Raji (cell line): ENCODE measurements around the gene SAMSN1.

Source experiments
- POLR2A ChIP-seq: IDR thresholded peaks from 2 replicates; pipeline ENCODE4 v1.6.1; 2011; ENCODE audit warnings: low read depth, low read length, control low read depth; ENCODE audit not compliant: insufficient read depth

The SAMSN1 gene

DNA sequence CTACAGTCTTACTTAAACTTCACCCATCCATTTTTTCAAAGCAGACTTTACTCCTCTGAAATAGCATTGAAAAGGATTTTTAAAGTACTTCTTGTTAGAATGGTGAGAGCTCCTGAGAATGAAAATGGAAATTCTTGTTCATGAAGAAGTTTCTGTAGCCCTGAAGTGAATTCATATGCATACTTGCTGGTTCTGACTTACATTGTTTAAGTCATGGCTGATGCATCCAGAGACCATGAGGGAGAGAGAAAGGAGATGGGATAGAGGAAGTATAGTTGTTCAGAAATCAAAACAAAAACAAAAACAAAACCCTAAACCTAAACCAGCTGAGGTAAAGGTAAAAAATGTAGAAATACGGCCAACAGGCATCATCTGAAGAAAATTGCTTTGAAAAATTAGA is 27.1 kb upstream of the SAMSN1 start:
- TF ChIP-seq POLR2A = no peak

DNA sequence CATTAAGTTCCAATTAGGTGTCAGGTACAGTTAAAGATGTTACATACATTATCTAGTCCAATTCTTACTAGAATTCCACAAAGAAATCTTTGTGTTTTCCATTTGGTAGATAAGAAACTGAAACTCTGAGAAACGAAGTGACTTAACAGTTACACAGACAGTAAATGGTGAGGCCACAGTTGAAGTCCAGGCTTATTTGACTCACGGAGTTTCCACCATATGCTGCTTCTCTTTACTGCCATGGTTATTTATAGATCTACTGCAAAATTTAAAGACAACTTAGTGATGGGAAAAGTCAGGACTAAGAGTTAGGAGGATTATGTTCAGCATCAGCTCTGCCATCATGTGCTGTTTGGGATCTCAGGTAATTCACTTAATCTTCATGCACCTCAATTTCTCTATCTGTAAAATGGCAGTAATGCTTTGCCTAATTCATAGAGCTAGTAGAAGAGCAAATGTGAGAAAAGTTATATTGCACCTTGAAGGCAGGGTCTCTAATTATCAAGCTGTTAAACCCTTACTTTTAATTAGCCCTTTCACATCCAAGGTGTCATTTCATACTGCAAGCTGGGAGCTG is 26.2 kb upstream of the SAMSN1 start:
- TF ChIP-seq POLR2A = no peak

DNA sequence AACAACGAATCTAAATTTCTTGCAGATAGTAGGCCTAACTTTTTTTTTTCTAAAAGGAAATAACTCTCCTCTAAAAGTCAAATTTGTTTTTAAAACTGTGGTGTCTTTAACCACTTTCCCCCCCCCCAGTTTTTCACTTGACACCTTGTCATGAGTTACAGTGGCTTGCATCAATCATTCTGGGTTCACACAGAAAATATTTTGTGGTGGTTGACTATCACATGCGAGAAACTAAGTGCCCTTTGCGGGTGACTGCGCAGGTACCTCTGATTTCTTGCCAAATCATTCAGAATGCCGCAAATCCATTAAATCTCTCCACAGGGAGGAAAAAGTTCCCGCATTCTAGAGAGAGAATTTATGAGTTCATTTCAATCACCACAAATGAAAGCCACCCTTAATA is 23.8 kb upstream of the SAMSN1 start:
- TF ChIP-seq POLR2A = no peak

DNA sequence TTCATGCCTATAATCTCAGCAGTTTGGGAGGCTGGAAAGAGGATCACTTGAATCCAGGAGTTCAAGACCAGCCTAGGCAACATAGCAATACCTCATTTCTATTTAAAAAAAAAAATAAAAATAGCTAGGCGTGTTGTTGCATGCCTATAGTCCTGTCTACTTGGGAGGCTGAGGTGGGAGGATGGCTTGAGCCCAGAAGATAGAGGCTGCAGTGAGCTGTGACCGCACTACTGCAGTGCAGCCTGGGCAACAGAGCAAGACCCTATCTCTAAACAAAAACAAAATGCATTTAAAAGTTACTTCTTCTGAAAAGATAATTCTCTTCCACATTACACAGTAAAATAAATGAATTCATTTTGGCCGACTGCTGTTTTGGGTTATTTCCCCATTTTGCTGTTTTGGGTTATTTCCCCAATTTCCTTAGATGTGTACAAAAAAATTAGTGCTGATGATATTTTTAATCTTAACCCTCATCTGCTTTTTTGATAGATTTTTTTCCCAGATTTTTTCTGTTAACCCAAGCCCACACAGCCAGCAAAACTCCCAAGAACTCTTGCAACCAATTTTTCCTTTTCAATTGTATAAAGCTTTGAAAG is 23.0 kb upstream of the SAMSN1 start:
- TF ChIP-seq POLR2A = no peak

DNA sequence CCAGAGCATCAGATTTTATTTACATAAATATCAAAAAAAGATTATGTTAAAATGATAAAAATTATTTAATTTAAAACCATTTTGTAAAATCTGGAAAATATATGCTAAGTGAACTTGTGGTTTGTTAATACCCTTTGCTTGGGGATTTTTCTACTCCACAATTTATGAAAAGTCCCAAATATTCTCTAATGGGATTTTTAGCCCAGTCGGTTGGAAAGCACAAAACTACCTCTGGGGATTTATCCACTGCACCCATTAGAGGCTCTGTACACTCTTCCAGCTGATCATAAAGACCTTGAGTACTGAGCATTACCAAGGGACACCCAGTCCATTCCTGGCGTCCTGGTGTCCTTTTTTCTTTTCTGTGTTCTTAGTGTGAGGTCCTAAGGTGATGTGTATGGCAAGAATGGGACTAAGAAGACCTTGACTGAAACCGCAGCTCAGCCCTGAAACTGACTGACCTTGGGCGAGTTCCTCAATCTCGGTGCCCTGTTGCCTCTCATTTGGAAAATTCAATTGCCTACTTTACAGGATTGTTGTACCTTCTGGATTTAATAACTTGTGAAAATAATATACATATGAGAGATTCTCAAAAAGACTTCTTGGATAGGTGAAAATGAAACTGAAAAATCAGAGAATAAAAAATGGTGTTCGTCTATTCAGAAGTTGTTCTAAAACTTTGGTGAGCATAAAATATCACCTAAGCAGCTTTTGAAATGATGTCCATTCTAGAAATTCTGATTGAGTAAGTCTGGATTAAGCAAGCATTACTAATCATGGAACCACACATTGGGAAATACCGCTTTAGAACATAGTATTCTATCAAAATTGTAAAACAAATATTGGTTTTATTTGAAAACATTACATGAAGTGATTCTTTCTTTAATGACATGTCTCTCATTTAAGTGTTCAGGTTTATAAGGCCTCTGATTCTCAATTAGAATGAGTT is 21.5 kb upstream of the SAMSN1 start:
- no peak for TF ChIP-seq POLR2A

DNA sequence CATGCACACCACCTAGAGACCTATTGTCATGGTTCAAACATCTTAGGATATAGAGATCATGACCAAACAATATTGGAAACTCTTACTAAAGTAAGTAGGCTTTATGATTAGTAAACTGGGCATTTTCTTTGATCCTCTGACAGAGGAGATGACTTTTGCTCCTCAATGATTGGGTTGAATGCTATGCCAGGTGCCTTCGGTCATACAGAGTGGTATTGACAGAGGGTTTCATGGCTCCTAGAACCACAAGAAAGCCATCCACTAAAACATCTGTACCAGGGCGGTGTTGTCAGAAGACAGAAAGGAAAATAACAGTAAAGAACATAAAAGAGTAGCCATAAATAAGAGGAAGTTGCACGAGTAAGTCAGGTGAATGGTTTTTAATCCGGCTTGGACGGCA is 20.8 kb upstream of the SAMSN1 start:
- TF ChIP-seq POLR2A = no peak

DNA sequence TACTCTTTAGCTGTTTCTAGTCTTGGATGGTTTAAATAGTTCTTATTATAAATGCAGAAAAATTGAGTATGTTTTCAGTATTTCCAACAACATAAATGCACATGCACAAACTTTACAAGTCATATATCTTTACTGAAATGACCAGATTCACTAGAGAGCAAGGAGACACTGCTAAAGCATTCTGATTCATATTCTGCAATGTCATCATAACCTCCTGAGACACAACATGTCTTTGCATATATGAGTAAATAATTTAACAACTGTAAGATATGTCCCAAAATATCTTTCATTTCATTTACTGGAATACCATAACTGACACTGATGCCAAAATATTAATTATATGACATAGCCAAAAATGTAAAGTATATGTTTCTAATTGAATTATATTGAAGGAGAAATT is 16.8 kb upstream of the SAMSN1 start:
- TF ChIP-seq POLR2A = no peak

DNA sequence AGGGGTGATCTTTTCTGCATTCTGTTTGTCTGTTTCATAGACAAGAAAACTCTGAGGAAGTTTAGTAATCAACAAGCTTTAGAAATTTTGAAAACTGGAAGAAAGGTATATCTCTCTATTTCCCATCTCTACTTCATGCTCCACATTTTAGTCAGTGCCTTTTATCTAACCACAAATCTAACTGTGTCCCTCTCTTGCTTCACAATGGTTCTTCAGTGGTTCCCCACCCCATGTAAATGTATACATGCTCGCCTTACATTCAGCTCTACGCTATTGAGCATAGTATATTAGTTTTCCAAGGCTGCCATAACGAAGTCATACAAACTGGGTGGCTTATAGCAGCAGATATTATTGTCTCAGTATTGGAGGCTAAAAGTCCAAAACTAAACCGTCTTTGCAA is 14.4 kb upstream of the SAMSN1 start:
- no peak for TF ChIP-seq POLR2A

DNA sequence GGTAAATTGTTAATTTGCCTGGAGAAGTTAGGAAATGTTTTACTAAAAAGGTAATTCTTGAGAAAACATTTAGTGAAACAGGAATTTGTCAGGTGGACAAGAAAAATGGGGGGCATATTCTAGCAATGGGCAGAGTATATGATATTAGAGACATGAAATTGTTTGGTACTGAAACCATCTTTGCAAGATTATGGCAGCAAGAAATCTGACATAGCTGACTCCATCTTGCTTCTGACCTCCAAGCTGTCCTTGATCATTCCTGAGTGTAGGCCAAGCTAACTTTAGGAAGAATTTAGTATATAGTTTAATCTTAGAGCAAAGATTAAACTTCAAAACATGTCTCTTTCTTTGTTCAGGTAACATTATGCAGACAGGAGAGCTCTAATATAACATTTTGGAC is 14.0 kb upstream of the SAMSN1 start:
- no peak for TF ChIP-seq POLR2A

DNA sequence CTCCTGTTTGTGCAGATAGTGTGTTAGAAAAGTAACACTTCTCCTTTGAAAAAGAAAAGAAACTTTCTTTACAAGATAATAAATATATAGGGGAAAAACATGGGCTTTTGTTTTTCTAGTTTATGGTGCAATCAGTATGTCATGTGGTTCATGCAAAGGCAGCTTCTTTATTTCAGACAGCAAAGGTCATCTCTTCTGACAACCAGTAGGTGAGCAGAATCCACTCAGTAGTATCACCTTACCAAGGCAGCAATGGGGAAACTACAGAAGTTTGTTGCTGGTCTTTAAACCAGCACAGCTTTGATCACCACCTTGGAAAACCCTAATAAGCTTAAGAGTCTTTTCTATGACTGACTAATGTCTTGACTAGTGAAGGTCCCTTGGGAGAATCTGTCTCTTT is 13.0 kb upstream of the SAMSN1 start:
- TF ChIP-seq POLR2A = no peak

DNA sequence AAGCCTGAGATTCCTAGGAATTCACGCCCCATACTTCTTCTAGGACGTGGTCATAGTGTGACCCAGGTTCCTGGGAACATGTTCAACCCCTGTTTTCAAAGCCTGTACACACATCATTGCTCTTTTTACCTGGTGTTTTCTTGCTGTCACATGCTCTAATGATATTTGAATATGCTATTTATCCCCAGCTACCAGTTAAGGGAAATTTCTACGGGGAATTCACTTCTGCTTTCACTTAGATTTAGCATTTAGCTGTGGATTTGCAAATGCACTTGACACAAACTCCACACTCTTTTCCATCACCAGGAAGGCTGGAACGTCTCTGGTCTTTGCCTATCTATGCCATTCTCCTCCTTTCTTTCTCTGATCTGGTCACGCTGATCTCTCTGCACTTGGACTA is 11.3 kb upstream of the SAMSN1 start:
- TF ChIP-seq POLR2A = no peak

DNA sequence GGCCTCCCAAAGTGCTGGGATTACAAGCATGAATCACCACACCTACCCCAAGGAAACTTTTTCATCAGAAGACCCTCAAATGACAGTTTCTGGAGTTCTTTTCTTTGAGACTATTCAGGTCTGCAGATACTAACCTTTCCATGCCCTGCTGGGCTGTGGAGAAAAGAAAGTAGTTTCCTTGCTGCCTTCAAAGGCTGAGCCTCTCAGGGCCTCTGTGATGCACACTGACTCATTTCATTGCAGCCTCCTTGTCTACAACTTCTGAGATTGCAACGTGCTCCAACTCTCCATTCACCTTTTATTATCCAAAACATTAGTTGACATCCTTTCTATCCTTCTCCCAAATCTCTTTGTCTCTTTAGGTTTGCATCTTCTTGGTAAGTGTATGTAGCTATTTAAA is 8.8 kb upstream of the SAMSN1 start:
- TF ChIP-seq POLR2A = no peak

DNA sequence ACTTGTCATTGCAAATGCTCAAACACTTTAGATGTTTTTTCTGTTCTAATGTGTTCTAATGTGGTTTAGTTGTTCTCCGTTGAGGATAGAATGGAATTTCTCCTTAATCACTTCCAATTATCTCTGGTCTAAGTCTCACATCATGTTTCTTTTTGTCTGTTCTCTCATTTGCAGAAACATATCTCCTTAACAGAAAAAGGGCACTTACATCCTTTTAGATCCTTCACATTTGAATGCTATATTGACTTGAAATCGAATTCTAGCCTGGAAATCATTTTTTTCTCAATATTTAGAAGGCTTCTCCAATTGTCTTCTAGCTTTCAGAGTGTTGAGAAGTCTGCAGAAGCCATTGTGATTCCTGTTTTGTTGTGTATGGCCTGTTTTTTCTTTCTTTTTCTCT is 7.3 kb upstream of the SAMSN1 start:
- no peak for TF ChIP-seq POLR2A

DNA sequence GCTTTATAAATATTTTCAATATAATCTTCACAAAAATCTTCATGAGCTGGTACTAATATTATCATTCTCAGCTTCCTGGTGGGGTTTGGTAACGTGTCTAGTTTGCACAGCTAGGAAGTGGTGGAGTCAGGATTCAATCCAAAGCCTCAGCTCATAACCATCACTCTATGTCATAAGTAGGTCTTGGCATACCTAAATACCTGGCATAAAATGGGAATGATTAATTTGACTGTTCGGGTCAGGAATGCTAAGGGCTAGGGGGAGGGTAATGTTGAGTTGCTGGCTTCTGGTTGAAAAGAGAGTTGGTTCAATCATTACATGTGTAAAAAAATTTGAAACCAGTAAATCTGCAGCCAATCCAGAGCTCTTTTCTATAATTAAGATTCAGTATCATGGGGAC is 5.6 kb upstream of the SAMSN1 start:
- TF ChIP-seq POLR2A = no peak

DNA sequence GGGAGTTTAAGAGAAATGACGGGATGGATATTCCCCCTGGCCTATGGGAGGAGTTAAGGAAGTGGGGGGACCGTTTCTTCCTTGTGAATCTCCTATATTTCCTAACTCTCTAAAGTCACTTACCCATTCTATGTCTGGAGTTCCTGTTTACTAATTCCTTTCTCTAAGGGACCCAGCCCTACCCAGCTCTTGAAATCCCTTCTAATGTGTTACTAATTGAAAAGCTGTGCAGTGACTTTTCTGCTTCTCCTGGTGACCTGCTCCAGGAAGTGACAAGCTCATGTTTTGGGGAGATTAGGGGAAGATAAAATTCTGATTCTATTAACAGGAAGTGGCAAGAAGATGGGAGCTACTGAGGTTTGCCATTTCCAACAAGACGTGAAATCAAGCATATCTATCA is 4.0 kb upstream of the SAMSN1 start:
- no peak for TF ChIP-seq POLR2A

DNA sequence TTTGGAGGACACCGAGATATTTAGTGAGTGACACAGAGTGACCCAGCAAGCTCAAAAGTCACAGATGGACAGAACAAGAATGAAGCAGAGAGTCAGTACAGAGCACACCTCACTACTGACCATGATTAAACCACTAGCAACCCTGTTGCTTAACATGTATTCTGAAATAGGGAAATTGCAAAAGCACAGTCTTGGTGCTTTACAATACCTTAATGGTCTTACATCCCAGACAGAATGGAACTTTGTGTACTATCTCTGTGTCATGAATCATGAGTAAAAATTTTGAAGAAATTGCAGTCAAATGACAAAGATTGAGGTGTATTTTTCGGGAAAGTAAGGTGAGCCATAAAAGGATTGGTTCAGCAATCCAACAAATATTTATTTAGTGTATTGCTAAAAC is 2.7 kb upstream of the SAMSN1 start:
- no peak for TF ChIP-seq POLR2A
